Limb (tissue), 2 donors: Measurements from ENCODE around the gene DDAH2.
A peak's percentile ranks its signal among the peaks of the same experiment; 100 is the strongest.

Experiments used
- DNase-seq, 2 donors: peaks; one replicate each; pipeline ENCODE4 v3.0.0-alpha.2; 2016; ENCODE audit errors: extremely low spot score in 2 of 2

DDAH2 gene

DNA sequence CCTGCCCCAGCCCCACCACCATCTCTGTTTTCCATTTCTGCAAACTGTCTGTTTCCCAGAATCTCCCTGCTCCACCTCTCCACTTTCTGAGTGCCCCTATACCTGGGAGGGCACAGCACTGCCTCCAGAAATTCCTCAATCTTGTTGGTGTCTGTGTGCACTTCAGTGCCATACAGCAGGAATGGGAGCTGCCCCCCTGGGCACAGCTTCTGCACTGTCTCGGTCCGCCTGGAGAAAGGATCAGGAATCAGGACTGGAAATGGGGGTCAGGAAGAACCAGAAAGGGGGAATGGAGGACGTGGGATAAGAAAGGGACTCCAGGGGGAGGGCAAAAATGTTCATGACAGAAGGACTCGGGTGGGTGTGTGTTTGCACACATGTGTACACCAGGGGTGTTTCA, 4.6 kb upstream of the DDAH2 start:
- no peak for DNase-seq

DNA sequence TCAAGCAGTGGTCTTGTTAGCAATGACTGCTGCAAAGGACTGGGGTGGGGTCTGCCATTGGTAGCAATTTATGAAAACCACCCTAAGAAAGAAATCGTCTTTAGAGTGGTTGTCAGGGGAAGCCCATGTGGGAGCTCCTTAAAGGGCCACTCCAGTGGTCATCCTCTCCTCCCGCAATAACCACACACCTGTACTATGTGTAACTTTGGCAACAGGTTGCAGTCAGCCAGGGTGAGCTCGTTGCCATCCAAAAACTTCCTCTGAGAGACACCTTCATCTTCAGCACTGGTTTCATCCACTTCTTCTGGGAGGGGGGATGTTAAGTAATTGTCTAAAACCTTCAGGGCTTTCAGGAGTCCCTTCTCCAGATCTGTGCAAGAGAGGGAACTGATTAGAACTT, 2.9 kb upstream of the DDAH2 start:
- DNase-seq, result no peak

DNA sequence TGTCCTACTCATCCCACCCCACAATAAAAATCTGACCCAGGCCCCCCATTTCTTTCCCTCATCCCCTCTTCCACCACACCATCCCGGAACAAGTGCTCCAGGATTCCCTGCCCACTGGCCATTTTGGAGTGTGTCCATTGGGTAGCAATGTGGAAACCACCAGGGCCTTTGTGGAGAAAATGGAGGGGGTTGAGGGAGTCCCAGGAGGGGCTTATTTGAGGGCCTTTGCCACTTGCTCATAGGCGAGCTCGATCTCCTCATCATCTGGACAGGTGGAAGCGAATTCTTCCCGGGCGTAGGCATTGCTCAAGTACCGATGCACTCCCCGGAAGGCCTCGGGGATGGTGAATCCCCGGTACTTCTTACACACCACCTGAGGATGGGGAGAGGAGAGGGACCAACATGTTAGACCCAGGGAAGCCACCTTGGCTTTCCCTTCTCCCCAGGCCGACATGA, 1.6 kb upstream of the DDAH2 start:
- DNase-seq, result no peak

DNA sequence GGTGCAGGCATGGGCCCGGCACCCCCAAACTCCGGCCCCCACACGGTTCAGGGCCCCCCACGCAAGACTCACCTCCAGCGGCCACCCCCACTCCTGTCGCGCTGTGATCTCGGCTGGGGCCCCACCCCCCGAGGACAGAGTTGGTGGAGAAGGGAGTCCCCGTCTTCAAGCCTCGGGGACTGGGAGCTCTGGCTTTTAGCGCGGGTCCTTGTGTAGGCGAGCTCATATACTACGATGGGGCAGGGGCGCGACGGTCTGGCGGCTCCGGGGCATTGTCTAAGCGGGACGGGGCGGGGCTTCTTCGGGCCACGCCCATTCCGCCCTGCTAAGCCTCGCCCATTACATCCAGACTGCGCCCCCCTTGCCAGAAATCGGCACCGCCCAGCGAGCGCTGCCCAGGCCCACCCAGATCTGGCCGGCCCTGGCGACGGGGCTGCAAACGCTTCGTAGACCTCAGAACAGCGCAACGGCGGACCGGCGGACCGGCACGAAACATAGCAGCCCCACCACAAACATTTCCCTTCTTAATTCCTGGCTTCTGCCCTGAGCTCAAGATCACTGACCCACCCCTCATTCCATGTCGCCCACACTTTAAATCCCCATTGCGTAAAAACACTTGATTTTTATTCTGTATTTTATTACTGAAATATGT, 1.0 kb upstream of the DDAH2 start:
- DNase-seq, result peak; percentile 93 to 95

DNA sequence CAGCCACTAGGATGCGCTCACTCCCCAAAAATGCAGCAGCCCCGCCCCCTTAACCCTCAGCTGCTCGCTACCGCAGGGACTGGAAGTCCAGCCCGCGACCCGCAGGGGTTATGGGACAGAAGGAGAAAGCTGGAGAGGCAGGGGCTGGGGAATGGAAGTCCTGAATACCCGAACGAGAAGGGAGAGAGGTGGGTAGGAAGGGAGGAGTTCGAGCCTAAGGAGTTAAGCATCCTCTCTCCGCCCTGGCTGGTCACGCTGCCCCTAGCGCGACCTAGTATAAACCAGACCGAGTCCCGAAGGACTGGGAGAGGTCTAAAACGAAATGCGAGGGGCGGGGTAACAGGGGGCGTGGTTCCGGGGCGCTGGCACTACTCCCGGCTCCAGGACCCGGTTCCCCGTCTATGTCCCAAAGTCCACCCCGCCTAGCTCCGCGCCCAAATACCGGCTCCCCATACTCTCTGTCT, 448 bp upstream of the DDAH2 start:
- peak; percentile 84 to 92 for DNase-seq

DNA sequence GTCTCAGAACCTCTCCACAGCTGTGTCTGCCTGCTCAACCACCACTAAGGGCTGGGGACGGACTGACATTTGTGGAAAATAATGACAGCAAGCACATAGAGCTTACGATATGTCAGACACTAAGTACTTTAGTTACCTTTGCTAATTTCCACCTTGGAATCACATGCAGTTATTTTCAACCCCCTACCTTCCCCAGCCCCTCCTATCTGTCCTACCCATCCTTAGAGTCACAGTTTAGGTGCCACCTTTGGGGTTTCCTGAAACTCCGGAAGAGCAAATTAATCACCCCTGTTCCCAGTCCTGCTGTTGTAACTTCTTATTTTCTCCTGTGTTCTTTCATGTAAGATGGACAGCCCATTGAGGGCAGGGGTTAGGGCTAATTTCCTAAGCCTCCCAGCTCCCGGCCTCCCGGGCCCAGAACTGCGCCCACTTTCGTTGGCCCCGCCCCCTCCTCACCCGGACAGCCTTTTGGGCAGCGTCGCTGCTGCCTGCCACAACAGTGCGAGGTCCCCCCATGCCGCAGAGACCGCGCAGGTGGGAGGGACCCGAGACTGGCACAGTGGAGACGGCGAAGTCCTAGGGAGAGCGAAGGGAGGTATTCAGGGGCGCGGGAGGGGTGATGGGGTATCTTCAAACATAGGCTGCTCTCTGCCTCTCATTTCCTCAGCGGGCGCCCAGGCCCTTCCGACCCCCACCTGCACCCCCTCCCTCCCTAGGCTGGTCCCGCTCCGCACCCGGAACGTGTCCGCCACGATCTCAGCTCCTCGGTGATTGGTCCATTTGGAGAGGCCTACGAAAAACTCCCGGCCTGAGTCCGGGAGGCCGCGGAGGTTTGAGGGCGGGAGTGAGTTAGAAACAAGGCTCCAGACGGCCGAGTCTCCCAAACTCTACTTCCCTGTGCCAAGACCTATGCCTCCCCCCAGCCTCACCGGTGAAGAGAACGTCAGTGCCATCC, 1.1 kb downstream of the DDAH2 start:
- peak in 1 of 2 donors; percentile 36 for DNase-seq

DNA sequence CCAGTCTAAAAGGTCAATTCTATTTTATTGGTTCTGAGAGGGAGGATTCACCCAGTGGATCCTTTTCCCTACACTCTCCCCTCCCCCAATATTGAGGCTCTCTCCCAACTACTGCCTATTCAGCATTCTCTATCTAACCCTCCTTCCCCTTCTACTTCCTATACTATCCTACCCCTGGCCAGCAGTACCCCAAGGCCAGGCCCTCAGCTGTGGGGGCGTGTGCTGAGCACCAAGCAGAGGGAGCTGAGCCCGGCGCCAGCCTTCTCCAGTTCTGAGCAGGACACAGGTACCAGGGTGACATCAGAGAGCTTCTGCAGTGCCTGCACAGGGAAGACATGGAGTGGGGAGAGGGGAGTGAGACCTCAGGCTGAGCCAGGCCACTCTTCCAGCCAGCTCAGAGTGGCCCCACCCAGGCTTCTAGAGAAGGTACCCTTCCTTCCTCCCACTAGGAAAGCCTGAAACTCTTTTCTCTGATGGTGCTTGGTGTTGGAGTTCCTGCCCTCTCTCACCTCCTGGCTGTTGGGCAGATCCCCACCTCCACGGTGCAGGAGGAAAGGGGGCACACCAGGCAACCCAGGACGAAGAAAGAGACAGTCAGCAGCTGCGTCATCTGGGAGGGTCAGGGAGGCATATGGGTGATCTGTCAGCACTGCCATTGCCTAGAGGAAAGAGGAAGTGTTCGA, 1.9 kb downstream of the DDAH2 start:
- DNase-seq, result no peak

DNA sequence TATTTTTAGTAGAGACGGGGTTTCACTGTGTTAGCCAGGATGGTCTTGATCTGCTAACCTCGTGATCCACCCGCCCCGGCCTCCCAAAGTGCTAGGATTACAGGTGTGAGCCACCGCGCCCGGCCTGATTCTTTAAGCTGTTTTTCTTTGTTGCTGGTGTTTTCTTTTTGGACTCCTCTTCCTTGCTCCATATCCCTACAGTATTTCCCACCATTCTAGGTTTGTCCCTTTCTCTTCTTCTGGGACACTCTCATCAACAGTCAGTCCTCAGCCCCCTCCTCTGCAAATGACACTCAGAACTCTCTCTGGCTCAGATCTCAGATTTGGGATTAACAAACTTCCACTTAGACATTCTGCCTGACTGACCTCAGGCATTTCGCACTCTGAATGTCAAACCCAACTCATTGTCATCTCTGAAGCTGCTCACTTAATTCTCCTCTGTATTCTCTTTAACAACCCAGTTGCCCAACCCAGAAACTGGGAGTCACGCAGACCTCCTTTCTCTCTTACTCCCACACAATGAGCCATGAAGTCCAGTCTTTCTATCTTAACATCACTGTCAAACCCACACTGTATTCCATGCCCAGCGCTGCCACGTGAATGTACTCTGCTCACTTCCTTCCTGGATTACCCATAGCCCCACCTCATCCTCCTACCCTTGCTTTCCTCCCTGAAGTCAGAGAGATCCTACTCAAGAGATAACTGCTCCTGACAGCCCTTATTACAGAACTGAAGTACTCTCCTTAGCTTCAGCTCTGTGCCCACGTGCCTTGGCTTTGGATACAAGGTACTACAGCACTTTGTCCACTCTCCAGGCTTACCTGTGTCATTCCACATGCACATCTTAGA, 3.4 kb downstream of the DDAH2 start:
- DNase-seq, result no peak

DNA sequence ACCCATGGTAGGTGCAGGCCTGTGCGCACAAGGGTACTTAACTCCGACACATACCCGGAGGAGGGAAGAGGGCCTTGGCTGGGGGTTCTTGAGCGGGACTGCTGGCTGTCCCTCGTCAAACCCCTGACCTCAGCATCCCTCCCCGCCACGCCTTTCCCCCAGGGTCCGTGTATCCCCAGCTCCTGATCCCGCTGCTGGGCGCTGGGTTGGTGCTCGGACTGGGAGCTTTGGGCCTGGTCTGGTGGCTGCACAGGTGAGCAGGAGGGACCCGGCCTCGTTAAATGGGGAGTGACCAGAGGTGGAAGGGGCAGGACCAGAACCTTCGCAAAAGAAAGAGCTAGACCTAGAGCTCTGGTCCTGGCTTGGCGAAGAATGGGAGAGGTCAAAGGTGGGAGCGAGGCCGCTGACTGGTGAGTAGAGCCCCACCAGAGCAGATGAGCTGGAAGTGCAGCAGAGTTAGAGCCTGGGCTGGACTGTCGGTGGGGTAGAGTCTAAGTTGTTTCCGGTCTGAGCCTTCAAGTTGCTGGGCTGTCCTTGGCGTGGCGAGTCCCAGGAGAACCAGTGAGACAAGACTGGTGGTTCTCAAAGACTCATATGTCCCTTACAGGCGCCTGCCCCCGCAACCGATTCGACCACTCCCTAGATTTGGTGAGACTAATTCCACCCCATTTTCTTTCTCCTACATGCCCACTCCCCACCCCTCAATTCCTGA, 5.0 kb downstream of the DDAH2 start:
- no peak for DNase-seq

DNA sequence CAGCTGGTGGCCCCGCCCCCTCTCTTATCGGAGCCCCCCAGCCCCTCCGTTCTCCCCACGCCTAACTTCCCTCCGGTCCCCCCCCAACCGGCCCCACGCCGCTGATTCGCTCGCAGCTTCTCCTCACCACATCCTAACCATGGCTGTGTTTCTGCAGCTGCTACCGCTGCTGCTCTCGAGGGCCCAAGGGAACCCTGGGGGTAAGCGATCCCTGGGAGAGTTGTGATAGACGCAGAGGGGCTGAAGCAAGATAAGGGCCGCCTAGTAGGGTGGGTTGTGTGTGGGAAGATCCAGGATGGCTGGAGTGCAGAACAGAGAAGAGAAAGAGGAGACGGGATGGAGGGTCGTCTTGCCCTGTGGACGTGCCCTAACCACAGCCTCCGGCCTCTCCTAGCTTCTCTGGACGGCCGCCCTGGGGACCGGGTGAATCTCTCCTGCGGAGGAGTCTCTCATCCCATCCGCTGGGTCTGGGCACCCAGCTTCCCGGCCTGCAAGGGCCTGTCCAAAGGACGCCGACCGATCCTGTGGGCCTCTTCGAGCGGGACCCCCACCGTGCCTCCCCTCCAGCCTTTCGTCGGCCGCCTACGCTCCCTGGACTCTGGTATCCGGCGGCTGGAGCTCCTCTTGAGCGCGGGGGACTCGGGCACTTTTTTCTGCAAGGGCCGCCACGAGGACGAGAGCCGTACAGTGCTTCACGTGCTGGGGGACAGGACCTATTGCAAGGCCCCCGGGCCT, 5.7 kb downstream of the DDAH2 start, which contains the start of gene MPIG6B:
Gene MPIG6B (plus strand): TSS at position 129 of the 735 bp plus-strand sequence. CDS start 11 bp downstream, at position 140.
- DNase-seq, result no peak

DNA sequence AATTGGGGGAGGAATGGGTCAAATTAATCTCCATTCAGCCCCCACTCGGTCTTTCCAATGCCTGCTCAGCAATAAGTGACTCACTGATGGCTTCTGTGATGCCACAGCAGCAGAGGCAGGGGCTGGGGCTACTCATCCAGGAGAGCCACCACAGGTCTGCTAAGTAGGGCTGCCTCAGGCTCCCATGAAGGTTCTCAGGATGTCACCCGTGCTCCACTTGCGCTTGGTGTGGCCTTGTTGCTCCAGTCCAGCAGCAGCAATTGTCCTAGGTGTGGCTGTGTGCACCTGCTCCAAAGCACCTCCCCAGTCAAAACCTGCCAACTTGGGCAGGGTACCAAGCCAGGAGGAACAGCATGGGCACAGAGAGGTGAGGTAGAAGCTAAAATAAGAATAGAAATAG, 6.9 kb downstream of the DDAH2 start:
- DNase-seq, result no peak

DNA sequence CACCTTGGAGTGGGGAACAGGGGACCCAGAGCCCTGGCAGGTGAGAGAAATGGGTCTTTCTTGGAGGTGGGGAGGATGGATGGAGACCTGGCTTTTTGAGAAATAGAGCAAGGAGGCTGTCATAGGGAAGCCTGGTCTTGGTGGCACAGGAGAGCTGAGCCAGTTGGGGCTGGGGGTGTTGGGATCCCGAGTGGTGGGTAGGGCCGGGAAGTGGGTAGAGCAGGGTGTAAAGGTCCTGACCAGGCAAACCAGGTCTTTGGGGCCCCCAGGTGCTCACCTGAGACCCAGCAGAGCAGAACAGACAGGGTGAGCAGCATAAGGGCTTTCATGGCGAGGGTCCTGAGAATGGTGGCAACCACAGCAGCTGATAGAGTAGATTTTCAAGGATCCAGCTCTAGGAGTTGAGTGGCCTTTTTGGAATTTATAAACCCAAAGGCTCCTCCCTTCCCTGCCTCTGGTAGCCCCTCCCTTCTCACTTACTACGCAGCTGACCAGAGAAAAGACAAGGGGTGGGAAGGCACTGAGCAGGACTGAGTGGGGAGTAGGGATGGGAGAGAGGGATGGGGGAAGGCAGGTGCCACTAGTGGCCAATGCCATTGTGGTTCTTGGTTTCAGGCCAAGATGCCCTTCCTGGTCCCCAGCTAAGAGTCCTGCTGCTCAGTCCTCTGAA, 7.6 kb downstream of the DDAH2 start, which contains the start of gene LY6G6C:
Gene LY6G6C (minus strand): TSS at position 396 of the 670 bp plus-strand sequence. CDS start 67 bp downstream, at position 329.
- no peak for DNase-seq

DNA sequence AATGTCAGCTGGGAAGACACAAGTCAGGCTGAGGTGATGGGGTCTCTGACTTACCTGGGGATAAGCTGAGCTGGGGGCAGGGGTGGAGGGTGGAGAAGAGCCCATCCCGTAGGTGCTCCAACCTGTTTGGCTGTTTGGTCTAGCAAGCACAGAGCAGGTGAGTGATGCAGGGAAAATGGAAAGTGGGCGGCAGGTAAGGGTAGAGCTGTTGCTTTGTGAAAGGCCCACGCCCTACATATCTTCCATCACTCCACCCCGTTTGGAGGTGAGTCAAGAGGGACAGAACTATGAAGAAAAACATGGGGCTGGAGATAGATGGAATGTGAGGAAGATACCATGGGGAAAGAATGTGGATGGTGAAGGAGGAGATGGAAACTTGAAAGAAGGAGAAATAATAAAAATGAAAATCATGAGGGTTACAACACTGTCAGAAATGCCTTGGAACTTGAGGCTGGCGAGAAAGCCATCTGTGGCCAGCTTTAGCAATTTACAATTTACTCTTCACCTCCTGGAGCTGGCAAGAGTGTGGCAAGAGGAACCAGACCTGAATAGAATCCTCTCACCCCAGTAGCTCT, 8.8 kb downstream of the DDAH2 start:
- DNase-seq, result no peak

DNA sequence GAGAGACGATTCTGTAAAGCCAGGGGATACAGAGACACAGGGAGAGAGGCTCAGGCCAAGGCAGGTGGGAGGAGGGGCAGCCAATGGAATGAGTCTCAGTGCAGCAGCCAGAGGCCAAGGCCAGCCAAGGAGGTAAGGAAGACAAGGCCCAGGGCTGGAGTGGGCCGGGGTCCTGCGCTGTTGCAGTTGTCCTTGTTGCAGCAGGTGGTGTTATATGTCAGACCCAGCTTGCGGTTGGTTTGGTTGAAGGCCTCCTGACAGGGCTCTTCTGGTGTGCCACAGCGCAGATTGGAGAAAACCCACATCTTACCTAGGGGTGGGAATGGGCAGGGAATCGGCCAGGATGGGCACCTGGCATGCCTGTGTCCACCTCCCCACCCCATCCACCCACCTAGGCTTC, 10.1 kb downstream of the DDAH2 start:
- DNase-seq, result no peak

DNA sequence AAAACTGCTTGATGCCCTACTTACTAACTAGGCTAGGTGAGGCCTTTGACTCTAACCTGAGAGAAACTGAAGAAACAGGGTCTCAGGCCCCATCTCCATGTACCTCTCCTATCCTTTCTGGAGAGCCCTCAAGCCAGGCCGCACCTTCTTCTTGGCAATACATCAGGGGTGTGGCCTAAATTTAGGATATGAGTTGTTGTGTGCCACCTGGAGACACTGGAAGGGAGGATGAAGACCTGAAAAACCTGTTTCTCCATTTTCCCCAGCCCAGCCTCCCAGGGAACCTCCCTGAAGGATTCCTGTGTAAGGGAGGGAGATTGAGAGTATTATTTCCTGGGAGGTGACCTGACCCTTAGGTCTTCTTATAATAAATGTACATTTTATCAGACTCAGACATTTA, 10.8 kb downstream of the DDAH2 start:
- DNase-seq, result no peak

DNA sequence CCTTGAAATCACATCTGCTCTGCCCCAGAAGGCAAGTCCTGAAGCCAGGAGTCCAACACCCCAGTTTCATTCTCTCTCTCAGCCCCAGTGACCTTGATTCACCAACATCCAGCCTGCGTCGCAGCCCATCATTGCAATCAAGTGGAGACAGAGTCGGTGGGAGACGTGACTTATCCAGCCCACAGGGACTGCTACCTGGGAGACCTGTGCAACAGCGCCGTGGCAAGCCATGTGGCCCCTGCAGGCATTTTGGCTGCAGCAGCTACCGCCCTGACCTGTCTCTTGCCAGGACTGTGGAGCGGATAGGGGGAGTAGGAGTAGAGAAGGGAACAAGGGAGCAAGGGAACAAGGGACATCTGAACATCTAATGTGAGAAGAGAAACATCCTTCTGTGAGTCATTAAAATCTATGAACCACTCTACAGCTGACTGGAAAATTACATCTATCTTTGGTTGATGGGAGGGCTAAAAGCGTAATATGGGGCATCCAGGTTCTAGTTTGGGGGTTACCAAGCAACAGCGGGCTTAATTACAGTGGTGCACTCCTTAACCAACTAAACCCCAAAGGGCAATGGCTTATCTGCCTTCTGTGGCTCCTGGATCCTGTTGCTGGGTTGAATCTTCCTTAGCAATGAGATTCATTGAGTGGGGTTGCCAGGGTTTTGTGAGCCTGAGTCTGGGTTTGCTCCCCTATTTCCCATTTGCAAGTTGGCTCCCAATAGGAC, 11.4 kb downstream of the DDAH2 start:
- no peak for DNase-seq

DNA sequence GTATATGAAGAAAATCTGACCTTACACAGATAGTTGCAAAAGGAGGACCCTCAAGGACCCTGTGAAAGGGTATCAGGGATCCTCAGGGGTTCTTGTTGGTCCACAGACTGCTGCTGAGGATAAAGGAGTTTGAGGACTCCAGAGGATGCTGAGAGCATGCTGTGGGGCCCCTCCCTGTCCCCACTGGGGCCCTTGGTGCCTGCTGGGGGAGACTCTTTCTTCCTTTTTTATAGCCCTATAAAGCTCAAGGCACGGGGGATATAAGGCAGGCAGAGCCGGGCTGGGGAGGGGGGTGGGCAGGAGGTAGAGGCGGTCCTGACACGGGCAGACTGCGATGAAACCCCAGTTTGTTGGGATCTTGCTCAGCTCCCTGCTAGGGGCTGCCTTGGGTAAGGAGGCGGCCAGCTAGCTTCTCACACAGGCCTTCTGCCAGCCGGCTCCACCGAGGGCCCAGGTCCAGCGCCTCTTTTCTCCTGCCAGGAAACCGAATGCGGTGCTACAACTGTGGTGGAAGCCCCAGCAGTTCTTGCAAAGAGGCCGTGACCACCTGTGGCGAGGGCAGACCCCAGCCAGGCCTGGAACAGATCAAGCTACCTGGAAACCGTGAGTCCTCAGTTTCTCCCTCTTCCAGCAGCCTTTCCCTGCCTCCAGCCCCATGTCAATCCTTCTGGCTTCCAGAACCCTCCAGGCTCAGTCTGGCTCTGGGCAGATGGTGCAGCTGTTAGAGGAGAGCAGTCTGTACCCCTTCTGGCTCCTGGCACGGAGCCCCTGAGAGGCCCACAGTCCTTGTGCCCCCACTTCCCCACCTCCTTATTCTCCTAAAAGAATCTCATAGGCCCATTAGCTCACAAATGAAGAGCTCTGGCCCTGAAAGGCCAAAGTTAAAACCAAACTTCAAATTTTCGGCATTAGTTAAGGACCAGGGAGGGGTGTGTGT, 13.8 kb downstream of the DDAH2 start, which contains the start of gene LY6G6D:
Gene LY6G6D (plus strand): TSS at position 327 of the 937 bp plus-strand sequence. CDS start 8 bp downstream, at position 335.
- peak in 1 of 2 donors; percentile 59 for DNase-seq
